PC-3 (cell line): Measurements from ENCODE around the gene MSMB.

ENCODE experiments used
- EZH2phosphoT487 ChIP-seq: fragments of 300-600 bp; sonication (generic); IDR thresholded peaks from 2 replicates; pipeline ENCODE4 v1.6.1; 2018; ENCODE audit warnings: mild to moderate bottlenecking, antibody characterized with exemption, low read length, borderline replicate concordance
- TF ChIP-seq, protein P1 (sequence below): fragments of 300-600 bp; sonication (generic); conservative IDR thresholded peaks from 2 replicates; pipeline ENCODE4 v1.5.1; 2017; ENCODE audit warnings: antibody characterized with exemption, low read depth, mild to moderate bottlenecking, low read length

DNA sequence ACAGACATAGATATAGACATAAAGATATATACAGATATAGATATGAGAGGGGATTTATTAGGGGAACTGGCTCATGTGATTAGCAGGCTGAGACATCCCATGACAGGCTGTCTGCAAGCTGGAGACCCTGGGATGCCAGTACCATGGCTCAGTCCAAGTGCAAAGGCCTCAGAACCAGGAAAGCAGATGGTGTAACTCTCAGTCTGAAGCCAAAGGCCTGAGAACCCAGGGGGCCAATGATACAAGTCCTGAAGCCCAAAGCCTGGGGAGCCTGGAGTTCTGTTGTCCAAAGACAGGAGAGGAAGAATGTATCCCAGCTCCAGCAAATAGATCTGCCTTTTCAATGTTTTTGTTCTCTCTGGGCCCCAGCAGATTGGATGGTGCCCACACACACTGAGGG is 21.1 kb downstream of the MSMB start:
- TF ChIP-seq, protein P1, sequence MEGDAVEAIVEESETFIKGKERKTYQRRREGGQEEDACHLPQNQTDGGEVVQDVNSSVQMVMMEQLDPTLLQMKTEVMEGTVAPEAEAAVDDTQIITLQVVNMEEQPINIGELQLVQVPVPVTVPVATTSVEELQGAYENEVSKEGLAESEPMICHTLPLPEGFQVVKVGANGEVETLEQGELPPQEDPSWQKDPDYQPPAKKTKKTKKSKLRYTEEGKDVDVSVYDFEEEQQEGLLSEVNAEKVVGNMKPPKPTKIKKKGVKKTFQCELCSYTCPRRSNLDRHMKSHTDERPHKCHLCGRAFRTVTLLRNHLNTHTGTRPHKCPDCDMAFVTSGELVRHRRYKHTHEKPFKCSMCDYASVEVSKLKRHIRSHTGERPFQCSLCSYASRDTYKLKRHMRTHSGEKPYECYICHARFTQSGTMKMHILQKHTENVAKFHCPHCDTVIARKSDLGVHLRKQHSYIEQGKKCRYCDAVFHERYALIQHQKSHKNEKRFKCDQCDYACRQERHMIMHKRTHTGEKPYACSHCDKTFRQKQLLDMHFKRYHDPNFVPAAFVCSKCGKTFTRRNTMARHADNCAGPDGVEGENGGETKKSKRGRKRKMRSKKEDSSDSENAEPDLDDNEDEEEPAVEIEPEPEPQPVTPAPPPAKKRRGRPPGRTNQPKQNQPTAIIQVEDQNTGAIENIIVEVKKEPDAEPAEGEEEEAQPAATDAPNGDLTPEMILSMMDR: no peak
- no peak for TF ChIP-seq EZH2phosphoT487
